ENCODE measurements around the gene CSRNP3.

CSRNP3 gene

DNA sequence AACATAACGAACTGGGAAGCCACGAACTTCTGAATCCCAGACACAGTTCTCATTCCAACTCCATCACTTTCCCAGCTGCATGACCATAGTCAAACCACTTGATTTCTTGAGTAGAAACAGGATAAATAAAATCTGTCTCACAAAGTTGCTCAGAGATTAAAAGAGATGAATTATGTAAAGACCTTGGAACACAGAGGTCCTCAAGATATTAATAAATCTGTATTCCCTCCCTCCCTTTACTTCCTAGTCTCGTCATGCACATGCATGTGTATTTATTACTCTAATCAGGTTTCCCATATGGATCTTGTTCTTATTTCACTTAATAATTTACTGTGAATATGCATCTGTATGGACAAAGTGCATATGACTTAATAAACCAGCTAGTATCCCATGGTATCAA, 21.1 kb upstream of the CSRNP3 start:
- H3K4me1 ChIP-seq (ENCODE audit: control insufficient read depth, insufficient read depth, low read length) = no peaks in the 10 kb centered on the region
- no peaks in the 10 kb centered on the region for H3K36me3 ChIP-seq (ENCODE audit: control insufficient read depth, insufficient read depth, low read length)
- no peak overlapping the region for H3K4me3 ChIP-seq (ENCODE audit: low read length)
- H3K27me3 ChIP-seq (ENCODE audit: control insufficient read depth, insufficient read depth, low read length) = no peaks in the 10 kb centered on the region
- H3K27ac ChIP-seq (ENCODE audit: low read depth, low read length) = no peak overlapping the region
- no peak overlapping the region for H3K9ac ChIP-seq (ENCODE audit: low read length)

DNA sequence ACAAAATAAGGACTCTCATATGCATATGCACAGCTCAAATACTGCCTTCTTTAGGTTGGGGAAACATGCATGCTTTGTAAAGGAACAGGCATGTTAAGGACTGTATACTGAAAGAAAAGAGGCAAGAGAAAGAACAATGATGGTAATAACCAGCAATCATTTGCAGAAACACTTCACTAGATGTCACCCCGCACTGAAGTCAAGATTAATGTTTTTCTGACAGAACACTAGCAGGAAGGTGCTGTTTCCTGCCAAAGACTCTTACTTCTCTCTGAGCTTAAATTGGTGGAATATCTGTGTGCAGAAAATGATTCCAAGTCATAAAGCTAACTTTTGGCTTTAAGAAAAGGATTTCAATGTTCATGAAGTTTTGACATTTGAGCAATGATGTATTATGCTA, 19.3 kb upstream of the CSRNP3 start:
- Histone ChIP-seq H3K4me1 (ENCODE audit: control insufficient read depth, insufficient read depth, low read length) (no peaks in the 10 kb centered on the region), H3K27me3 (ENCODE audit: control insufficient read depth, insufficient read depth, low read length) (no peaks in the 10 kb centered on the region), H3K4me3 (ENCODE audit: low read length) (no peak overlapping the region), H3K27ac (ENCODE audit: low read depth, low read length) (no peak overlapping the region), H3K9ac (ENCODE audit: low read length) (no peak overlapping the region), H3K36me3 (ENCODE audit: control insufficient read depth, insufficient read depth, low read length) (no peaks in the 10 kb centered on the region)

DNA sequence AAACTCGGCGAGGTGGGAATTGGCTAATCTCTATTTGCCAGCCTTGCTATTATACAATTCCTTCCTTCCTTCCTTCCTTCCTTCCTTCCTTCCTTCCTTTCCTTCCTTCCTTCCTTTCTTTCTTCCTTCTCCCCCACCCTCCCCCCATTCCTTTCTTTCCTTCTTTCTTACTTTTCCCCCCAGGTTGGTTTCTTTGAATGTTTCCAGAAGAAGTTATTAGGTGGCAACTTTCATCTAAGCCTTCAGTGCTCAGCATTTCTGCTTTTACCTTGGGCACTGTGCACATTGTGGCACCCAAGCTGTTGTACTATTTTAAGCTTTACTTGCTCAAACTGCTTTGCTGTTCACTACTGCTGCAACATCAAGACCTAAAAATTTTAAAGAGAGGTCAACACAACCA, 17.2 kb upstream of the CSRNP3 start:
- no peak overlapping the region for H3K9ac ChIP-seq (ENCODE audit: low read length)
- no peaks in the 10 kb centered on the region for H3K27me3 ChIP-seq (ENCODE audit: control insufficient read depth, insufficient read depth, low read length)
- no peaks in the 10 kb centered on the region for H3K4me1 ChIP-seq (ENCODE audit: control insufficient read depth, insufficient read depth, low read length)
- H3K27ac ChIP-seq (ENCODE audit: low read depth, low read length) = no peak overlapping the region
- no peak overlapping the region for H3K4me3 ChIP-seq (ENCODE audit: low read length)
- H3K36me3 ChIP-seq (ENCODE audit: control insufficient read depth, insufficient read depth, low read length) = no peaks in the 10 kb centered on the region

DNA sequence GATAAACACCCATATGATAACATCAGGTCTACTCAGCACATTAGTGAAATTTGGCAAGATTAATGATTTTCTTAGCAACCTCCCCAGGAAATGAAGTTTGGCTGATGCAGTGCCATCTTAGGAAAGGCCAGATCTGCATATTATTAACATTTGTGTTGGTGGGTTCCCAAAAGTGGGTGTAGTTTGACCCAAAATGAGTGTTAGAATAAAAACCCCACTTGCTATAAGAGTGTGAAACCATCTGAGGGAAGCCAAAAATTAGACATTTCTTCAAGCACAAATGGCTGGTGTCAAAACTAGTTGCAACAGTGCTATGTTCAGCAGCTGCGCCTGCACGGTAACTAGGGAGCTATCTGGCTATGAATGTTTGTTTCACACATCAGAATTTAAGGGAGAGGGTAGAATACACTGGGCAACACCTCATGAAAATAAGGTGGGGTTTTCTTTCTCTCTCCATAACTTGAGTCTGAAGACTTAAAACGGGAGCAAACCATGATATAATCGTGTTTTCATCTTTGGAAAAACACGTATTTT, 15.9 kb upstream of the CSRNP3 start:
- no peak overlapping the region for H3K27ac ChIP-seq (ENCODE audit: low read depth, low read length)
- no peaks in the 10 kb centered on the region for H3K27me3 ChIP-seq (ENCODE audit: control insufficient read depth, insufficient read depth, low read length)
- no peaks in the 10 kb centered on the region for H3K4me1 ChIP-seq (ENCODE audit: control insufficient read depth, insufficient read depth, low read length)
- H3K9ac ChIP-seq (ENCODE audit: low read length) = no peak overlapping the region
- no peak overlapping the region for H3K4me3 ChIP-seq (ENCODE audit: low read length)
- H3K36me3 ChIP-seq (ENCODE audit: control insufficient read depth, insufficient read depth, low read length) = no peaks in the 10 kb centered on the region

DNA sequence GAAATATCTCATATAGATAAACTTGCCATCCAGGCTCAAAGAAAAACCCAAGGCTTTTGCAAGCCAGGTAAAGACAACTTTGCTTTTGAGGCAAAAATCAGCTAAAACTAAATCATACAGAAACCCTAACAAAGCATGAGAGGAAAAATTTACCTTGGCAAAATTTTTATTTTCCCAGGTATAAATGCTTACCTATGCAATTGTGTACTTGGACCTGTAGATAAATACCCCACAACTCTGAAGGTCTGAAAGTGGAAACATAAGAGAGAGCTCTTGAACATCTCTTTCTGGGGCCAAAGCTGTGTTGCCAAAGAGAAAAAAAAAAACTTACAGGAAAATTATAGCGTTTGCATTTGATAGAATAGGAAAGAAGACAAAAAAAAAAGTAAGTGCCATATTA, 14.6 kb upstream of the CSRNP3 start:
- H3K27me3 ChIP-seq (ENCODE audit: control insufficient read depth, insufficient read depth, low read length) = no peaks in the 10 kb centered on the region
- no peaks in the 10 kb centered on the region for H3K36me3 ChIP-seq (ENCODE audit: control insufficient read depth, insufficient read depth, low read length)
- H3K4me1 ChIP-seq (ENCODE audit: control insufficient read depth, insufficient read depth, low read length) = no peaks in the 10 kb centered on the region
- H3K9ac ChIP-seq (ENCODE audit: low read length) = no peak overlapping the region
- H3K4me3 ChIP-seq (ENCODE audit: low read length) = no peak overlapping the region
- no peak overlapping the region for H3K27ac ChIP-seq (ENCODE audit: low read depth, low read length)

DNA sequence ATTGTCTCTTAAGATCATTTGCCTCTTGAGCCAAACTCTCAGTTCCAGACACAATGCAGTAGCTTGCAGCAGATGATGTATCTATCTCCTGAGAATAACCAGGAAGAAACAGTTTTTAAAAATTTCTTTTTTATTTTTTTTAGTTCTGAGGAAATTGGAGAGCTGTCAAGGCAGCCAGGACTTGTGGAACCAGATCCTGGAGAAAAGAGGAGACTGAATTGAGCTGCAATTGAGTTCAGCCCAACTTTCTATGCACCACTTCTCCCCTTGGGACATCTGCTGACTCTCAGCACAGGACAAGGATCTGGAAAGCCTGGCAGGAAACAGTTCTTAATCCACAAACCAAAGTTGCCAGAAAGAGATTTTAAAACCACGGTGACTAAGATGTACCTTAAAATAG, 13.5 kb upstream of the CSRNP3 start:
- H3K9ac ChIP-seq (ENCODE audit: low read length) = no peak overlapping the region
- H3K27me3 ChIP-seq (ENCODE audit: control insufficient read depth, insufficient read depth, low read length) = no peaks in the 10 kb centered on the region
- H3K4me3 ChIP-seq (ENCODE audit: low read length) = no peak overlapping the region
- H3K36me3 ChIP-seq (ENCODE audit: control insufficient read depth, insufficient read depth, low read length) = no peaks in the 10 kb centered on the region
- H3K27ac ChIP-seq (ENCODE audit: low read depth, low read length) = no peak overlapping the region
- no peaks in the 10 kb centered on the region for H3K4me1 ChIP-seq (ENCODE audit: control insufficient read depth, insufficient read depth, low read length)

DNA sequence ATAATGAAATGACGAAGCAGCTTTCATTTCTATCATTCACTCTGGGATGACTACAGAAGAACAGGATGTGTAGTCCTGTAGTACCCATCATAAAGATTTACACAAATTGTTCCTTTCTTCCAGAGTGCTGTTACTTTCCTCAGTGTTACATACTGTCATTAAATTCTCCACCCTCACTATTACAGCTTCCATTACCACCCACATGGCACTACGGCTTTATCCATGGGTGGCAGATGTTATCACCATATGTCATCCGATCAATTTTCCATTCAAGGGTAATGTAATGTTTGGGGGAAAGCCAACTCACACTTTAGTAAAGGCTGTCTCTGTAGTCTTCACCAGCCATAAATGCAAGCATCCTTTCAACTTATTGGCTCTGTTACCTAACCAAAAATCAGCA, 7.1 kb upstream of the CSRNP3 start:
- Histone ChIP-seq H3K36me3 (ENCODE audit: control insufficient read depth, insufficient read depth, low read length) (no peaks in the 10 kb centered on the region), H3K27ac (ENCODE audit: low read depth, low read length) (no peak overlapping the region), H3K27me3 (ENCODE audit: control insufficient read depth, insufficient read depth, low read length) (no peaks in the 10 kb centered on the region), H3K4me1 (ENCODE audit: control insufficient read depth, insufficient read depth, low read length) (no peaks in the 10 kb centered on the region), H3K9ac (ENCODE audit: low read length) (no peak overlapping the region), H3K4me3 (ENCODE audit: low read length) (no peak overlapping the region)

DNA sequence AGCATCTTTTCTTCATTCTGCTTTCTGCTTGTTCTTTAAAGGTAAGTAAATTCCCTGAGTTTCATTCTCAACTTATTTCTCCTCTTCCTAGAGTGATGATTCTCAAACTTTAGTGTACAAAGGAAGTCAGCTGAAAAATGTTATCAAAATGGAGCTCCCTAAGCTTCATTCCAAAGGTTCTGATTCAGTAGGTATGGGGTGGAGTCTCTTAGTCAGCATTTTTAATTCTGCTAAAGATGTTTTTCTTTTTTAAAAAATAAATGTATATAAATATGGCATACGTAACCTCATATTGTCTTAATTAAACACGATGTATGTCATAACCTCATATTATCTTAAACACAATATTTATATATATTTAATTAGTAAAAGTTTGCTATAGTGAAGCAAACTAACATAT, 3.1 kb upstream of the CSRNP3 start:
- Histone ChIP-seq H3K4me1 (ENCODE audit: control insufficient read depth, insufficient read depth, low read length) (no peaks in the 10 kb centered on the region), H3K4me3 (ENCODE audit: low read length) (no peak overlapping the region), H3K9ac (ENCODE audit: low read length) (no peak overlapping the region), H3K27ac (ENCODE audit: low read depth, low read length) (no peak overlapping the region), H3K27me3 (ENCODE audit: control insufficient read depth, insufficient read depth, low read length) (no peaks in the 10 kb centered on the region), H3K36me3 (ENCODE audit: control insufficient read depth, insufficient read depth, low read length) (no peaks in the 10 kb centered on the region)

DNA sequence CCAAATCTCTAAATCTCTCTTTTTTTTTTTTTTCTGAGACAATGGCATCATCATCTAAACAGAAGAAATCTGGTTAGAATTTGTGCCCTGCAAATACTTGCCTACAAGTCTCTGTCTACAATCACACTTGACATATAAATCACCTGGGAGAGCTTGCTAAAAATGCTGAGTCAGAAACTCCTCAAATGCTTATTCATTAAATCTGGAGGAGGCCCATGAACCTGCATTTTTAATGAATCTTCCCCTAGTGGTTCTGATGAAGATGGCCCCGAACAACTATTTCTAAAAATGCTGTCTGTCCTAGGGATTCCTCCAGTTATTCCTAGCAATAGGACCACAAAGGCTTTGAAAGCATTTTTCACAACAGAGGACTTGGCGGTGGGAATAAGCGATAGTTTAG, 1.6 kb upstream of the CSRNP3 start:
- Histone ChIP-seq H3K27me3 (ENCODE audit: control insufficient read depth, insufficient read depth, low read length) (no peaks in the 10 kb centered on the region), H3K36me3 (ENCODE audit: control insufficient read depth, insufficient read depth, low read length) (no peaks in the 10 kb centered on the region), H3K4me1 (ENCODE audit: control insufficient read depth, insufficient read depth, low read length) (no peaks in the 10 kb centered on the region), H3K4me3 (ENCODE audit: low read length) (no peak overlapping the region), H3K27ac (ENCODE audit: low read depth, low read length) (no peak overlapping the region), H3K9ac (ENCODE audit: low read length) (no peak overlapping the region)

DNA sequence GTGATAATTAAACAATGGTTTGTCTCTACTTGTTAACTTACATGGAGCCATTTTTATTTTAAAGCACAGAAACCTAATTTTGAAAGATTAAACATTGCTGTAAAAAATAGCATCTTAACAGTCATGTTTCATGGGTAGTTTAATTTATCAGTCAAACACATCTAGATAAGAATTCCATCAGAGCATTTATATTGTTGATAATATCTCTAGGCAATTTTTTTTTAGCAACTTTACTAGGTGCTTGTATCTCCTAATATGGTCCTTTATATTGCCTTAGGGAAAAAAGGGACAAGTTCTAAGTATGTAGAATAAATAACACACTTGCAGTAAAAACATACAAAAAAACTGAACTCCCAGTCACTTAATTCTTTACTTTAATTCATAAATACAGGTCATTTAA, 863 bp downstream of the CSRNP3 start:
- Histone ChIP-seq H3K36me3 (ENCODE audit: control insufficient read depth, insufficient read depth, low read length) (no peaks in the 10 kb centered on the region), H3K4me3 (ENCODE audit: low read length) (peak overlapping the region; percentile 29), H3K27me3 (ENCODE audit: control insufficient read depth, insufficient read depth, low read length) (no peaks in the 10 kb centered on the region), H3K27ac (ENCODE audit: low read depth, low read length) (no peak overlapping the region), H3K9ac (ENCODE audit: low read length) (no peak overlapping the region), H3K4me1 (ENCODE audit: control insufficient read depth, insufficient read depth, low read length) (no peaks in the 10 kb centered on the region)

DNA sequence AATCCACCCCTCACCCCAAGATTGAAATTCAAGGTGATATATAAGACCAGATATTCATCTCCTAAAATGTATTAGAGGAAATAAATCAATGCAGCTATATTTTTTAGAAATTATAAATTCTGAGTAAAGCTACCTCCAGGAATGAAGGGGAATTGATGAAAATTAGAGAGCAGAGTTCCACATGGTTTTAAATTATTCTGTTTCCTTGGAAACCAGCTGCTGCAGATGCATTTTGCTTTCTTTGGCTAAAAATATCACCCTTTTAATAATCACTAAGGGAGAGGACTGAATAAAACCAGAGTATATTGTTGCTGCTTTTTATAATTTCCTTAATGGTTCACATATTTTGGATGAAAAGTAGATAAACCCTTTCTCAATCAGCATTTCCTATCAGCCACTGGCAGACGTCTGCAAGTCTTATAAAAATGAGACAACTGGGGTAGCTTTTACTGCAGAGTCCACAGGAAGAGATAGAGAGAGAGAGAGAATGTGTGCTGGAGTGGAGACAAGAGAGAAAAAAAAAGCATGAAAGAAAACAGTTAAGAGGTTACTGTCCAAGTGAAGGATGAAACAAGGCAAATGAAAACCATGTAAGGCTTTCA, 2.0 kb downstream of the CSRNP3 start:
- Histone ChIP-seq H3K4me3 (ENCODE audit: low read length) (no peak overlapping the region), H3K27me3 (ENCODE audit: control insufficient read depth, insufficient read depth, low read length) (no peaks in the 10 kb centered on the region), H3K9ac (ENCODE audit: low read length) (no peak overlapping the region)

DNA sequence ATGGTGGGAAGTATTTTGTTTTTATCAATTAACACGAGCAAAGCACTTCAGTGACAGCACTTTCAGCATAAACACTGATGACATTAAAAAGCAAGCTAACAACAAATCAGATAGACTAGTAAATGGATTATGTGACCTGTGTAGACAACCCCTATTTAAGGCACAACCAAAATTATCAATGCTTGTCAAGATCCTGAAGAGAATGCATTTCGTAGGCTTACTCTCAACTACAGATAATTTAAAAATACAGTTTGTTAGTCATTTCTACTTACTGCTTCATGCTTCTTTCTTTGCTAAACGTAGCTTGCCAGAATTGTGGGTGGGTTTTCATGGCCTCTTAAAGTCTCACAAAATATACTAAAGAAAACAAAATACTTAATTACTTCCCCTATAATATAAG, 3.4 kb downstream of the CSRNP3 start:
- H3K27me3 ChIP-seq (ENCODE audit: control insufficient read depth, insufficient read depth, low read length) = no peaks in the 10 kb centered on the region
- no peaks in the 10 kb centered on the region for H3K36me3 ChIP-seq (ENCODE audit: control insufficient read depth, insufficient read depth, low read length)
- no peak overlapping the region for H3K9ac ChIP-seq (ENCODE audit: low read length)
- no peak overlapping the region for H3K4me3 ChIP-seq (ENCODE audit: low read length)
- H3K4me1 ChIP-seq (ENCODE audit: control insufficient read depth, insufficient read depth, low read length) = no peaks in the 10 kb centered on the region
- no peak overlapping the region for H3K27ac ChIP-seq (ENCODE audit: low read depth, low read length)

More for the DNA sequence above, 2.0 kb downstream of the CSRNP3 start:
- H3K4me1 ChIP-seq (ENCODE audit: control insufficient read depth, insufficient read depth, low read length) = no peaks in the 10 kb centered on the region
- no peaks in the 10 kb centered on the region for H3K36me3 ChIP-seq (ENCODE audit: control insufficient read depth, insufficient read depth, low read length)
- no peak overlapping the region for H3K27ac ChIP-seq (ENCODE audit: low read depth, low read length)

DNA sequence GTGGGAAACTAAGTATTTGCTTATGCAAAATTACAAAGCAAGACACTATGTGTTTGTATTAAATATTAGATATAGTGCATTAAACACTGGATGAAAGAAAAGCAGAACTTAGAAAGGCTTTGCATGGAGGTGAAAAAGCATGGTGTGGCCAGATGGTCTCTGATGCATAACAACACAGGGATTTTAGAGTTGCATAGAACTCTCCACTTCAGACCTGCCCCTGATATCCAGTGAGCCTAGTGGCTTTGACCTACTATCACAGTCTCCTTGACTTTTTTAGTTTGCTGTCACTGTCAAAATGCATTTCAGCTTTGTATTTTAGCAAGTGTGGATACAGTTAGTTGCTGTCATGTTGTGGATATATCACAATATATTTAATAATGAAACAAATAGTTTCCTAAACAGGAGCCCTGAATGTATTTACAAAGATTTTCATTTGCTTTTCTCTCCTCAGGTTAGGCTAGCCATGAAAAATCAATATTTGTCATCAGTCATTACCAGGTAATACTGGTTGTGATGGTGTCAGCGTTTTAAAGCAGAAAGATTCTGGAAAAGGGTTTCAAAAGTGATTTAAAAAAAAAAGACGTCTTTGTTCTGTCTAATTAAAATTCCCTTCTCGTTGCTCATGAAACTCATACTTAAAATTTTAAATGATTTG, 5.2 kb downstream of the CSRNP3 start:
- Histone ChIP-seq H3K4me3 (ENCODE audit: low read length) (no peak overlapping the region), H3K9ac (ENCODE audit: low read length) (no peak overlapping the region), H3K36me3 (ENCODE audit: control insufficient read depth, insufficient read depth, low read length) (no peaks in the 10 kb centered on the region), H3K27me3 (ENCODE audit: control insufficient read depth, insufficient read depth, low read length) (no peaks in the 10 kb centered on the region), H3K4me1 (ENCODE audit: control insufficient read depth, insufficient read depth, low read length) (no peaks in the 10 kb centered on the region), H3K27ac (ENCODE audit: low read depth, low read length) (no peak overlapping the region)
